Measurements from ENCODE around the gene EPB41L4A. TPM values are rescaled to one million over a fixed set of nuclear protein-coding genes. Genes with fewer than 3 reads are reported as not detected.
A peak's percentile ranks its signal among the peaks of the same experiment; 100 is the strongest.

EPB41L4A gene
- total and polyA plus RNA-seq, 4 donors = 23.4 to 67.5 (median 40.4) TPM

GRCh38 chr5:112143690-112144089, 275.4 kb downstream of the EPB41L4A start:
- Histone ChIP-seq H3K9me3 (ENCODE audit: control insufficient read depth, insufficient read depth, low read length) (no peaks in the 10 kb centered on the region), H3K4me3 (ENCODE audit: low read depth, low read length) (no peak overlapping the region), H3K27ac (ENCODE audit: low read depth, low read length) (no peak overlapping the region), H3K27me3 (ENCODE audit: control insufficient read depth, insufficient read depth, low read length) (no peaks in the 10 kb centered on the region), H3K36me3 (ENCODE audit: control insufficient read depth, insufficient read depth, low read length) (no peaks in the 10 kb centered on the region), H3K4me1 (ENCODE audit: control insufficient read depth, insufficient read depth, low read length) (no peaks in the 10 kb centered on the region)
- DNase-seq (ENCODE audit: low read depth in 4 of 6, low spot score in 6 of 6) = peak in 1 of 6 donors; percentile 36
- no CpG with 5 or more reads among the region's 1 CpG for WGBS (ENCODE audit: insufficient coverage)

DNA sequence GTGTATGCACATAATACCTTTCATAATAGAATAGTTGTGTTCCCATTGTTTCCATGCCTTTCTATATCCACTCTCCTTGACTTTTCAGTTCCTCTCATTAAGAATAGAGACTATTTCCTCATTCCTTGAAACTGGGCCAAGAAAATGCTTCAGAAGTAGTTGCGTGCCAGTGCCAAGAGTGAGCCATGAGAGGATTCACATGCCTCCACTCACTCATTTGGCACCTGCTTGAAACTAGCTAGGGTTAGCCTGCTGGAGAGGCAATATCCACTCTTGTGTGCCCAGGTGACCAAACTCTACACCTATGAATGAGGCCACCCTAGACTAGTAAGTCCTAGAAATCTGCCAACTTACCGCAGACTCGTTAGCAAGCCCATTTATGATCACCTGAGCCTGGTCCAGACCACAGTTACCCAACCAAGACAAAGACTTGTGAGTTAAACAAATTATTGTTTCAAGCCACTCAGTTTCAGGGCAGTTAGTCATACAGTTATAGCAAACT, 276.3 kb downstream of the EPB41L4A start:
- Histone ChIP-seq H3K9me3 (ENCODE audit: control insufficient read depth, insufficient read depth, low read length) (no peaks in the 10 kb centered on the region), H3K4me1 (ENCODE audit: control insufficient read depth, insufficient read depth, low read length) (no peaks in the 10 kb centered on the region), H3K27ac (ENCODE audit: low read depth, low read length) (no peak overlapping the region), H3K27me3 (ENCODE audit: control insufficient read depth, insufficient read depth, low read length) (no peaks in the 10 kb centered on the region), H3K4me3 (ENCODE audit: low read depth, low read length) (no peak overlapping the region), H3K36me3 (ENCODE audit: control insufficient read depth, insufficient read depth, low read length) (no peaks in the 10 kb centered on the region)
- WGBS (ENCODE audit: insufficient coverage) = 89% methylated on average over 3 of the region's 3 CpGs
- DNase-seq (ENCODE audit: low read depth in 4 of 6, low spot score in 6 of 6) = peak in 1 of 6 donors; percentile 16

- Histone ChIP-seq H3K4me3 (ENCODE audit: low read depth, low read length) (no peak overlapping the region), H3K36me3 (ENCODE audit: control insufficient read depth, insufficient read depth, low read length) (no peaks in the 10 kb centered on the region), H3K27ac (ENCODE audit: low read depth, low read length) (no peak overlapping the region), H3K9me3 (ENCODE audit: control insufficient read depth, insufficient read depth, low read length) (no peaks in the 10 kb centered on the region), H3K27me3 (ENCODE audit: control insufficient read depth, insufficient read depth, low read length) (no peaks in the 10 kb centered on the region), H3K4me1 (ENCODE audit: control insufficient read depth, insufficient read depth, low read length) (no peaks in the 10 kb centered on the region)
- WGBS (ENCODE audit: insufficient coverage) = 50% methylated on average over 1 of the region's 3 CpGs
- peak in 1 of 6 donors; percentile 6 for DNase-seq (ENCODE audit: low read depth in 4 of 6, low spot score in 6 of 6)
Observed at GRCh38 chr5:112141582-112141981, 277.5 kb downstream of the EPB41L4A start.

DNA sequence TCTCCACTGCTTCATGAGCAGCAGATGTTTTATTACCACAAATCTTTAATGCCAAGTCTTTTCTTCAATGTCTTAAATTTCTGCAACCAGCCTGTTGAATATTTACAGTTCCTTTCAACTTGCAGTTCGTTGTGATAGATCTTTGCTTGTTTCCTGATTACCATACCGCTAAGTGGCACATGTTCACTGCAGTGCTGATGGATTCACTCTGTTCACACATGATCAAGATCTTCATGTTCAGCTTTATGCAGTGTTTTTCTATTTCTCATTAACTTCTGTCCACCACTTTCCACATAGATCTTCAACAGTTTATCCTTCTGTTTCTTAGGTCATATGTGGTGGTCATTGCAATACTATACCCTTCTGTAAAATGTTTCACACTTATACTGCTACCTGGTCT, 280.6 kb downstream of the EPB41L4A start:
- Histone ChIP-seq H3K27me3 (ENCODE audit: control insufficient read depth, insufficient read depth, low read length) (no peaks in the 10 kb centered on the region), H3K4me1 (ENCODE audit: control insufficient read depth, insufficient read depth, low read length) (no peaks in the 10 kb centered on the region), H3K9me3 (ENCODE audit: control insufficient read depth, insufficient read depth, low read length) (no peaks in the 10 kb centered on the region), H3K27ac (ENCODE audit: low read depth, low read length) (no peak overlapping the region), H3K4me3 (ENCODE audit: low read depth, low read length) (no peak overlapping the region), H3K36me3 (ENCODE audit: control insufficient read depth, insufficient read depth, low read length) (no peaks in the 10 kb centered on the region)
- 77% methylated on average over 2 of the region's 2 CpGs for WGBS (ENCODE audit: insufficient coverage)
- no peak for DNase-seq (ENCODE audit: low read depth in 4 of 6, low spot score in 6 of 6)

DNA sequence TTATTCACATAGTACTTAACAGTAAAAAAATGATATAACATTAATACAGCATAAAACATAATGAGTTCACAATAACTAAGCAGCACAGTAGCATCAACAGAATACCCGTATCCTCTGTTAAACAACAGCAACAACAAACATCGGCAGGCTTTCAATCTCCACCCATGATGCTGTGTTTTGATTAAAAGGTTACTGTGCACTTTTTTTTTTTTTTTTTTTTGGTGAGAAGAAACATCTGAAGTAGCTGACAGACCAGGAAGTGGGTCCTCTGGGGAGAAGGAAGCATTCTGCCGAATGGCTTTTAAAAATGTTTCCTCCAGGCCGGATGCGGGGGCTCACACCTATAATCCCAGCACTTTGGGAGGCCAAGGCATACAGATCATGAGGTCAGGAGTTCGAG, 282.3 kb downstream of the EPB41L4A start:
- WGBS (ENCODE audit: insufficient coverage) = no CpG with 5 or more reads among the region's 6 CpGs
- H3K4me3 ChIP-seq (ENCODE audit: low read depth, low read length) = no peak overlapping the region
- H3K27ac ChIP-seq (ENCODE audit: low read depth, low read length) = no peak overlapping the region
- H3K27me3 ChIP-seq (ENCODE audit: control insufficient read depth, insufficient read depth, low read length) = no peaks in the 10 kb centered on the region
- no peaks in the 10 kb centered on the region for H3K9me3 ChIP-seq (ENCODE audit: control insufficient read depth, insufficient read depth, low read length)
- no peaks in the 10 kb centered on the region for H3K4me1 ChIP-seq (ENCODE audit: control insufficient read depth, insufficient read depth, low read length)
- no peaks in the 10 kb centered on the region for H3K36me3 ChIP-seq (ENCODE audit: control insufficient read depth, insufficient read depth, low read length)
- no peak for DNase-seq (ENCODE audit: low read depth in 4 of 6, low spot score in 6 of 6)

GRCh38 chr5:112127861-112128260, 291.2 kb downstream of the EPB41L4A start:
- Histone ChIP-seq H3K27me3 (ENCODE audit: control insufficient read depth, insufficient read depth, low read length) (no peaks in the 10 kb centered on the region), H3K4me3 (ENCODE audit: low read depth, low read length) (no peak overlapping the region), H3K4me1 (ENCODE audit: control insufficient read depth, insufficient read depth, low read length) (no peaks in the 10 kb centered on the region), H3K9me3 (ENCODE audit: control insufficient read depth, insufficient read depth, low read length) (no peaks in the 10 kb centered on the region), H3K27ac (ENCODE audit: low read depth, low read length) (no peak overlapping the region), H3K36me3 (ENCODE audit: control insufficient read depth, insufficient read depth, low read length) (no peaks in the 10 kb centered on the region)
- DNase-seq (ENCODE audit: low read depth in 4 of 6, low spot score in 6 of 6) = no peak

DNA sequence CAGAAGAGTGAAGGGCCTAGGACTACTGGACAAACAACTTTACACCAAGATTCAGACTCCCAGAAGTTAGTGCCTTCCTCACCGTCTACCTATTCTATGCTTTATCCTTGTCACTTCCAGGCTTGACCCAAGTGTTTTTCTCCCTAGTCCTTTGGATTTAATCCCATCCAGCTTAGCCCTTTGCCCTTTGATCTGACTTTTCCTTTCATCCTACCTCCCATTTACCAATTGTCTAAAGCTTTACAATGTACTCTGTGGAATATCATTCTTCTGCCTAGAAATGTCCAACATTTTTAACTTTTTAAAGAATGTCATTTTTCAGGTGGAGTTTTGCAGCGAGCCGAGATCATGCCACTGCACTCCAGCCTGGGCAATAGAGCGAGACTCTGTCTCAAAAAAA, 292.1 kb downstream of the EPB41L4A start:
- no peaks in the 10 kb centered on the region for H3K36me3 ChIP-seq (ENCODE audit: control insufficient read depth, insufficient read depth, low read length)
- no peak overlapping the region for H3K4me3 ChIP-seq (ENCODE audit: low read depth, low read length)
- 89% methylated on average over 4 of the region's 4 CpGs for WGBS (ENCODE audit: insufficient coverage)
- DNase-seq (ENCODE audit: low read depth in 4 of 6, low spot score in 6 of 6) = no peak
- H3K4me1 ChIP-seq (ENCODE audit: control insufficient read depth, insufficient read depth, low read length) = no peaks in the 10 kb centered on the region
- no peaks in the 10 kb centered on the region for H3K27me3 ChIP-seq (ENCODE audit: control insufficient read depth, insufficient read depth, low read length)
- H3K9me3 ChIP-seq (ENCODE audit: control insufficient read depth, insufficient read depth, low read length) = no peaks in the 10 kb centered on the region
- no peak overlapping the region for H3K27ac ChIP-seq (ENCODE audit: low read depth, low read length)

GRCh38 chr5:112125903-112126302, 293.2 kb downstream of the EPB41L4A start:
- peak in 2 of 6 donors; percentile 33 to 72 for DNase-seq (ENCODE audit: low read depth in 4 of 6, low spot score in 6 of 6)
- Histone ChIP-seq H3K27ac (ENCODE audit: low read depth, low read length) (no peak overlapping the region), H3K27me3 (ENCODE audit: control insufficient read depth, insufficient read depth, low read length) (no peaks in the 10 kb centered on the region), H3K4me1 (ENCODE audit: control insufficient read depth, insufficient read depth, low read length) (no peaks in the 10 kb centered on the region), H3K4me3 (ENCODE audit: low read depth, low read length) (no peak overlapping the region), H3K36me3 (ENCODE audit: control insufficient read depth, insufficient read depth, low read length) (no peaks in the 10 kb centered on the region), H3K9me3 (ENCODE audit: control insufficient read depth, insufficient read depth, low read length) (no peaks in the 10 kb centered on the region)
- WGBS (ENCODE audit: insufficient coverage) = 60% methylated on average over 2 of the region's 2 CpGs

- Histone ChIP-seq H3K27ac (ENCODE audit: low read depth, low read length) (no peak overlapping the region), H3K36me3 (ENCODE audit: control insufficient read depth, insufficient read depth, low read length) (no peaks in the 10 kb centered on the region), H3K4me3 (ENCODE audit: low read depth, low read length) (no peak overlapping the region), H3K9me3 (ENCODE audit: control insufficient read depth, insufficient read depth, low read length) (no peaks in the 10 kb centered on the region), H3K4me1 (ENCODE audit: control insufficient read depth, insufficient read depth, low read length) (no peaks in the 10 kb centered on the region), H3K27me3 (ENCODE audit: control insufficient read depth, insufficient read depth, low read length) (no peaks in the 10 kb centered on the region)
- DNase-seq (ENCODE audit: low read depth in 4 of 6, low spot score in 6 of 6) = no peak
- WGBS (ENCODE audit: insufficient coverage) = no CpG with 5 or more reads among the region's 3 CpGs
Observed at GRCh38 chr5:112124788-112125187, 294.3 kb downstream of the EPB41L4A start.

DNA sequence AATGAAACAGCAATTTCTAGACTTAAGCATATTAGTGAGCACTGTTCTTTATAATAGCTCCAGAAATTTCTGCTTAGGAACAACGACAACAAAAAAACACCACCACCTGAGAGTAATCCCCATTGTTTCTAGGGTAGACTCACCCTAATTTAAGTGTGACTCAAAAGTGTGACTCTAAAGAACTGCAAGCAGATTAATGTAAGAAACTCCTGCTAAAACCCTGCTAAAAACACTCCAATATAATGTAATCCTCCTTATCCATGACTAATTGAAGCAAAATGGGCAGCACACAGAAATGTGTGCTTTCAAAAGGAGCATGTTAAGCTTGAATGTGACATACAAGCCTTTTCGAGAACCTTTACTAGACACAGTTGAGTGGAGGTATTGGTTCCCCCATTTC, 296.0 kb downstream of the EPB41L4A start:
- H3K36me3 ChIP-seq (ENCODE audit: control insufficient read depth, insufficient read depth, low read length) = no peaks in the 10 kb centered on the region
- no peaks in the 10 kb centered on the region for H3K27me3 ChIP-seq (ENCODE audit: control insufficient read depth, insufficient read depth, low read length)
- DNase-seq (ENCODE audit: low read depth in 4 of 6, low spot score in 6 of 6) = no peak
- no peaks in the 10 kb centered on the region for H3K9me3 ChIP-seq (ENCODE audit: control insufficient read depth, insufficient read depth, low read length)
- H3K4me3 ChIP-seq (ENCODE audit: low read depth, low read length) = no peak overlapping the region
- H3K27ac ChIP-seq (ENCODE audit: low read depth, low read length) = no peak overlapping the region
- H3K4me1 ChIP-seq (ENCODE audit: control insufficient read depth, insufficient read depth, low read length) = no peaks in the 10 kb centered on the region
- no CpG with 5 or more reads among the region's 2 CpGs for WGBS (ENCODE audit: insufficient coverage)
